ENCODE measurements around the gene MACROD2.

DNA sequence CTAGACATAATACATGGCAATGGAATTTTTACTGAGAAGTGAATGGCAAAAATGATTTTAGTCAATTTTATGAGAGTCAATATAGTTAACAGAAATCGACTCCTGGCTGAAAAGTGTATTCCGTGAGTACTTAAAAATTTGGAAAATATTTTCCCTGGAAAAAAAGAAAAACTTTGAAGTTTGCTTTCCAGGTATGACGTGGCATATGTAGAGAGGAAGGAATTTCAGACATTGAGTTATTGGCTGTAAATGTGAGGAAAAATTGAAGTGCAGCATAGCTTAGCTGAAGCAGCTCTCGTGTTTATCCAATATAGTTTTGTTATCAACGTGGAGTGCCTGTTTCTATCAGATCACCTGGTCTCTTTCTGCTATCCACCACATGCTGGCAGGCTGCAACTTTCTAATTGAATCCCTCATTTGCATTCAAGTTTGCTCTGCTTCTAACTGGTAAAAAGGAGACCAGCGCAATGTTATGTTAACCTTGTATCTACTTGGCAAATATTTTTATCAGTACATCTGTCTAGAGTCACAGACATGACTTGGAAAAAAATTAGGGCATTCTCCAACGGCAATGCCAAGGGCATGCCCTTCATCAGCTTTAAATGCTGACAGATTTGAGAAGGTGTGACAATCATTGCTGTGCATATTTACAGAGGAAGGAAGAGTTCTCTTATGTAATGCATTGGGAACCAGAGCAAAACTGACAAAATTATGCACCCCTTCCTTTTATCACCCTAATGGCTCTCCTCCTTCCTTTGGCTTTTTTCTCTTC, 1444.9 kb downstream of the MACROD2 start:
- TF ChIP-seq SALL2 (tag by site-specific recombination; IDR thresholded peaks at IDR 0.05; ENCODE audit: borderline replicate concordance): no peak
- no peak for TF ChIP-seq ZNF24 (tag by site-specific recombination; IDR thresholded peaks at IDR 0.05)
- TF ChIP-seq, protein P1, sequence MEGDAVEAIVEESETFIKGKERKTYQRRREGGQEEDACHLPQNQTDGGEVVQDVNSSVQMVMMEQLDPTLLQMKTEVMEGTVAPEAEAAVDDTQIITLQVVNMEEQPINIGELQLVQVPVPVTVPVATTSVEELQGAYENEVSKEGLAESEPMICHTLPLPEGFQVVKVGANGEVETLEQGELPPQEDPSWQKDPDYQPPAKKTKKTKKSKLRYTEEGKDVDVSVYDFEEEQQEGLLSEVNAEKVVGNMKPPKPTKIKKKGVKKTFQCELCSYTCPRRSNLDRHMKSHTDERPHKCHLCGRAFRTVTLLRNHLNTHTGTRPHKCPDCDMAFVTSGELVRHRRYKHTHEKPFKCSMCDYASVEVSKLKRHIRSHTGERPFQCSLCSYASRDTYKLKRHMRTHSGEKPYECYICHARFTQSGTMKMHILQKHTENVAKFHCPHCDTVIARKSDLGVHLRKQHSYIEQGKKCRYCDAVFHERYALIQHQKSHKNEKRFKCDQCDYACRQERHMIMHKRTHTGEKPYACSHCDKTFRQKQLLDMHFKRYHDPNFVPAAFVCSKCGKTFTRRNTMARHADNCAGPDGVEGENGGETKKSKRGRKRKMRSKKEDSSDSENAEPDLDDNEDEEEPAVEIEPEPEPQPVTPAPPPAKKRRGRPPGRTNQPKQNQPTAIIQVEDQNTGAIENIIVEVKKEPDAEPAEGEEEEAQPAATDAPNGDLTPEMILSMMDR (tag by site-specific recombination; IDR thresholded peaks at IDR 0.05): no peak
- TF ChIP-seq ZNF768 (tag by site-specific recombination; IDR thresholded peaks at IDR 0.05): no peak
- TF ChIP-seq ZNF302 (tag by site-specific recombination; IDR thresholded peaks at IDR 0.05; ENCODE audit: low read depth): no peak
- TF ChIP-seq ZNF830 (tag by site-specific recombination; IDR thresholded peaks at IDR 0.05; ENCODE audit: low read depth): no peak
- no peak for TF ChIP-seq HOXC10 (CRISPR knock-in tag; IDR thresholded peaks at IDR 0.05)
- no peak for TF ChIP-seq ZBTB8A (tag by site-specific recombination; IDR thresholded peaks at IDR 0.05)
- no peak for TF ChIP-seq ZNF37A (tag by site-specific recombination; IDR thresholded peaks at IDR 0.05)
- no peak for TF ChIP-seq ZNF132 (tag by site-specific recombination; IDR thresholded peaks at IDR 0.05; ENCODE audit: borderline replicate concordance)
- no peak for TF ChIP-seq ZNF266 (tag by site-specific recombination; IDR thresholded peaks at IDR 0.05; ENCODE audit: low read depth)
- no peak for TF ChIP-seq KLF16 (tag by site-specific recombination; IDR thresholded peaks at IDR 0.05)
